VCaP (cell line): Measurements from ENCODE around the gene C10orf120.

Experiments
- H3K27ac ChIP-seq: fragments of 450-650 bp; 2 replicates; pipeline ENCODE4 v1.5.1; 2017
- CTCF ChIP-seq: fragments of 450-650 bp; conservative IDR thresholded peaks from 2 replicates; pipeline ENCODE4 v1.5.1; 2017; ENCODE audit warnings: mild to moderate bottlenecking, moderate library complexity

C10orf120 gene

DNA sequence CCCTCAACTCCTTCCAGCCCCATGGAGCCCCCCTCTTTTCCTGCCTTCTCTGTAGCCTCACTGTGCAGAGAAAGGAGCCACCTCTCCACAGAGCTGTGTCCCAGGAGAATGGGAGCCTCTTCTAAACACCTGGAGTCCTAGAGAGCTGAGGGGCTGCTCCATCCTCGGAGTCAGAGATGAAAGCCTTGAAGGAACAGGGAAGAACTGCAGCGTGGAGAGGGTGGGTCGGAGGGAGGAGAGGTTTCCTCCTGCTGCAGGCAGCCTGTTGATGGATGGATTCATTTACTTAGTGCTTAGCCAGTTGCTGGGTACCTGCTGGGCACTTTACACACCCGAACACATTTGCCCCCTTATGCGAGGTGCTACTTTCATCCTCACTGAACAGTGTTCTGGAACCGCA, 39.0 kb downstream of the C10orf120 start:
- no peak overlapping the region for H3K27ac ChIP-seq
- no peak for TF ChIP-seq CTCF

DNA sequence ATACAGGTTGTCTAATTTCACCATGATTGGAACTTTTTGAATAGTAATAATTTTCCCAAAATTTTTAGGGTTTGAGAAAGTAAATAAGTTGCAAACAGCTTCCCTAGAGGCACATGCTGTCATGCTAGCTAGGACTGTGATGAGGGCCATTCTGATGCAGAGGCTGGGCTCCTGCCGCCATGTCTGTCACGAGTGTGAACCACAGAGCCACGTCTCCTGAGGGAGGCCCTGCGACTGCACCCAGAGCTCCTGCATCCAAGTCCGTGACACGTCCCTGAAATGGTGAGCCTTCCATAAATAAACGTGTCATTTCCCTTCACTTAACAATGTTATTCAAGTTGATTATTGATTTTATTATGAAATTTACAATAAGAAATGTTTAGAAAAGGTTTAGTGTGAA, 40.0 kb downstream of the C10orf120 start:
- no peak overlapping the region for H3K27ac ChIP-seq
- no peak for TF ChIP-seq CTCF

- no peak for TF ChIP-seq CTCF
- H3K27ac ChIP-seq, result no peak overlapping the region
These were observed 40.5 kb downstream of the C10orf120 start for GRCh38 chr10:122659126-122659525.

DNA sequence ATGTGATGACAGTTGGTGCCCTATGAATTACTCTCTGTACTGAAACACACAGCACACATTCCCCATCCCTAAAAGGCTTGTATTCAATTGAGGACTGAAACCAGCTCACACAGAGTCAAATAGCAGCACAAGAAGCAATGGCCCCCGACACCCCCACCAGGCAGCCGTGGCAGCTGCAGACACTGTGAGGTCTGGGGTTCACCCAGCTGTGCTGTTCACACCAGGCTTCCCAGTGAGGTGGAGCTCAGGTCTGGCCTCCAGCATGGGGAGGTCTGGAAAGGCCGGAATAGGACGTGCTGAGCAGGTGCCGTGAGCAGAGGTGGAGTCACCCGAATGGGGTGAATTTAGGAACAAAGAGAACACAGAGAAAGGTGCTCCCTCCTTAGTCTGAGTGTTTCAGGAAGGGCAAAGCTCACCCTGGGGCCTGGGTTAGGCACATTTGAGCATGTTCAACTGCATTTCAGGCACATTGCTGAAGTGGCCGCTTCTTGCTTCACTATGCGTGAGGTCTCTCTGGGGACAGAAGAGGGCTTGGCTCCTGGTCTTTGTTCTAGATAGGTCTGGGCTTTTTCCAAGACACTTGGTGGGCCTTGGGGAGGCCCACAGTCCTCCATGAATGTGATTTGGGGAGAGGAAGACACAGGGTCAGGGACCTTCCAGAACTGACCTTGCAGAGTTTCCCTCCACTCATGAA, 41.1 kb downstream of the C10orf120 start:
- no peak overlapping the region for H3K27ac ChIP-seq
- TF ChIP-seq CTCF, result no peak

GRCh38 chr10:122657729-122658128, 41.9 kb downstream of the C10orf120 start:
- no peak for TF ChIP-seq CTCF
- peak overlapping the region; percentile 73 for H3K27ac ChIP-seq

- peak overlapping the region; percentile 73 for H3K27ac ChIP-seq
- TF ChIP-seq CTCF, result no peak
These were observed 42.4 kb downstream of the C10orf120 start for GRCh38 chr10:122657255-122657654.

GRCh38 chr10:122656741-122657140, 42.9 kb downstream of the C10orf120 start:
- peak overlapping the region; percentile 73 for H3K27ac ChIP-seq
- no peak for TF ChIP-seq CTCF
